ENCODE data around the gene FREM1.
A peak's percentile ranks its signal among the peaks of the same experiment; 100 is the strongest.

DNA sequence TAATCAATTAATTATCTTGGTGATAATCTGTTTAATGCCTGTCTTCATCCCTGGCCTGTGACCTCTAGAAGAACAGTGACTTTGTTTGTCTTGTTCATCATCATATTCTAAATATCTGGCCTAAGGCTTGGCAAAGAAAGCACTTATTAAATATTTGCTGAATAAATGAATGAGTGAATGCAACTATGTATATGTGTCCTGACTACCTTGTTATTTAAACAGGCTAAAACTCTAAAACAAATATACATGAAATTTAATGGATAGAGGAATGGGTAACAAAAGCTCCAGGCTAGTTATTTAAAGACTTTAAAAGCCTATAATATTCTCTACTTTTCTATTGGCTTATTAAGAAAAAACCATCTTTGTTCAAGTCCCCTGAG is 96.0 kb downstream of the FREM1 start:
- TF ChIP-seq POLR2AphosphoS5 (IDR thresholded peaks at IDR 0.05) (peak; percentile 32), POLR2A (IDR thresholded peaks at IDR 0.05) (no peak)
- TF ChIP-seq, protein P1, sequence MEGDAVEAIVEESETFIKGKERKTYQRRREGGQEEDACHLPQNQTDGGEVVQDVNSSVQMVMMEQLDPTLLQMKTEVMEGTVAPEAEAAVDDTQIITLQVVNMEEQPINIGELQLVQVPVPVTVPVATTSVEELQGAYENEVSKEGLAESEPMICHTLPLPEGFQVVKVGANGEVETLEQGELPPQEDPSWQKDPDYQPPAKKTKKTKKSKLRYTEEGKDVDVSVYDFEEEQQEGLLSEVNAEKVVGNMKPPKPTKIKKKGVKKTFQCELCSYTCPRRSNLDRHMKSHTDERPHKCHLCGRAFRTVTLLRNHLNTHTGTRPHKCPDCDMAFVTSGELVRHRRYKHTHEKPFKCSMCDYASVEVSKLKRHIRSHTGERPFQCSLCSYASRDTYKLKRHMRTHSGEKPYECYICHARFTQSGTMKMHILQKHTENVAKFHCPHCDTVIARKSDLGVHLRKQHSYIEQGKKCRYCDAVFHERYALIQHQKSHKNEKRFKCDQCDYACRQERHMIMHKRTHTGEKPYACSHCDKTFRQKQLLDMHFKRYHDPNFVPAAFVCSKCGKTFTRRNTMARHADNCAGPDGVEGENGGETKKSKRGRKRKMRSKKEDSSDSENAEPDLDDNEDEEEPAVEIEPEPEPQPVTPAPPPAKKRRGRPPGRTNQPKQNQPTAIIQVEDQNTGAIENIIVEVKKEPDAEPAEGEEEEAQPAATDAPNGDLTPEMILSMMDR (IDR thresholded peaks at IDR 0.05), result no peak
